GM12872 (cell line): ENCODE measurements around the gene PNLIPRP2.

ENCODE experiments used
- TF ChIP-seq, protein P1 (sequence below): IDR thresholded peaks from 3 replicates; pipeline ENCODE4 v1.5.1; 2011; ENCODE audit warnings: low read depth, mild to moderate bottlenecking, low read length, moderate library complexity; ENCODE audit not compliant: insufficient read depth

Gene PNLIPRP2

DNA sequence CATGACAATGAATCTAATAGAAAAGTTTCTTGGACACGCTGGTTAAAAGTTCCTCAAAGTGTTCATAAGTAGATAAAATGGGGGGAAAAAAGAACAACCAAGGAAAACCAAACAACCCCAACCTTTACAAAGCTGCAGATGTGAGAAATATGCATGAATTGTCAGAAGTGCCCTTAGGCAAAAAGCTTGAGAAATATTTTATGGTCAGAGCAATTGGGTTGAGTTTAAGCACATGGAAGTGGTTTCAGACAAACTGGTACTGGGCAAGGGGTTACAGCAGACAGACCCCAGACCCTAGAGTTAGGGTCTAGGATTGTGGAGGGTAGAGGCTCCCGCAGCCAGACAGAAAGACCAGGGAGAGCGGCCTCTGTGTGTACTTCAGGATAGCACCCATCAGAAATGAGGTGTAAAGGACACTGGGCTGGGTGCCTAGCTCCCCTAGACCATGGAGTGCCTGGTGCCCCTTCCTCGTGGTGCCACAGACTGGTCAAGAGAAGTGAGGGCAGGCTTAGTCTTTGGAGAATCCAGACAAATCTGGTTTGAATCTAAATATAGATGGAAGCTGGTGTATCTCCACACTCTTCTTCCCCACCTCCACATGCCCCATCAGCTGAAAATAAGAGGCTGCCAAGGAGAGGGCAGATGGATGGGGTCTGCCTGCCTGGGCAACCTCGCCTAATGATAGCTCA lies 37.3 kb downstream of the PNLIPRP2 start:
- TF ChIP-seq, protein P1, sequence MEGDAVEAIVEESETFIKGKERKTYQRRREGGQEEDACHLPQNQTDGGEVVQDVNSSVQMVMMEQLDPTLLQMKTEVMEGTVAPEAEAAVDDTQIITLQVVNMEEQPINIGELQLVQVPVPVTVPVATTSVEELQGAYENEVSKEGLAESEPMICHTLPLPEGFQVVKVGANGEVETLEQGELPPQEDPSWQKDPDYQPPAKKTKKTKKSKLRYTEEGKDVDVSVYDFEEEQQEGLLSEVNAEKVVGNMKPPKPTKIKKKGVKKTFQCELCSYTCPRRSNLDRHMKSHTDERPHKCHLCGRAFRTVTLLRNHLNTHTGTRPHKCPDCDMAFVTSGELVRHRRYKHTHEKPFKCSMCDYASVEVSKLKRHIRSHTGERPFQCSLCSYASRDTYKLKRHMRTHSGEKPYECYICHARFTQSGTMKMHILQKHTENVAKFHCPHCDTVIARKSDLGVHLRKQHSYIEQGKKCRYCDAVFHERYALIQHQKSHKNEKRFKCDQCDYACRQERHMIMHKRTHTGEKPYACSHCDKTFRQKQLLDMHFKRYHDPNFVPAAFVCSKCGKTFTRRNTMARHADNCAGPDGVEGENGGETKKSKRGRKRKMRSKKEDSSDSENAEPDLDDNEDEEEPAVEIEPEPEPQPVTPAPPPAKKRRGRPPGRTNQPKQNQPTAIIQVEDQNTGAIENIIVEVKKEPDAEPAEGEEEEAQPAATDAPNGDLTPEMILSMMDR, result no peak

GRCh38 chr10:116659049-116659670 lies 38.4 kb downstream of the PNLIPRP2 start:
- TF ChIP-seq, protein P1, result no peak

DNA sequence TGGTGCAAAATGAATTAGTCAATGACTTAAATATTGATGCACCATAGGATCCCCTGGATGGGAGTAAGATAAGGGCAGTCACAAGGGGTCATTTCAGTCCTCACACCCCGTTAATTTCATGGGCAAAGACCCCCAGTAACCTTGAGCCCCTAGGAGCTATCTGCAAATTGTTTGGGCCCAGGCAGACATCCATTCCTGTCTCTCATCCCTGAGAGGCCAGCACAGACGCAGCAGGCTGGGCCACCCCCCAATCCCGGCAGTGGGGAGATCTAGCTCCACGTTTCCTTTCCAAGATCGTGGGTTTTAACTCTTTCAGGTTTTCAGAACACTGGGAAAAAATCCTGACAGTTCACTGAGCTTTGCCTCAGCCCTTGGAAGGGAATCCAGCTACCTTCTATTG lies 40.1 kb downstream of the PNLIPRP2 start:
- TF ChIP-seq, protein P1, result no peak

- TF ChIP-seq, protein P1, result no peak
Observed at GRCh38 chr10:116663342-116663741, 42.6 kb downstream of the PNLIPRP2 start.

DNA sequence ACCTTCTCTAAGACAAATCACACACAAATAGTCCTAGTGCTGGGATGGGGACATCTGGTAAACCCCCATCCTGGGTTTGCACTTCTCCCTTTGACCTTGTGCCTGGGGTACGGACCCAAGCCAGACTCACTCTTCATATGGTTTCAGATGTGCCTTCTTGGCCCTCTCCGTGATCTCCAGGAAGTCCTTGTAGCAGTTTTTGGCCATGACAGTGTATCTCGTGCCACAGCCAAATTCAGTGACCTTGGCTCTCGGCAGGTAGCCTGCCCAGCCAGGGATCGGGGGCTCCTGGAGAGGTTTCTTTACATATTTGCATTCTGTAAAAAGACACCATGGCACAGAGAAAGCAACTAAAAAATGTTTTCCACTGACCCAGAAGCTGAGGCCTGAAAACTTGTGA lies 43.9 kb downstream of the PNLIPRP2 start:
- TF ChIP-seq, protein P1, result no peak

DNA sequence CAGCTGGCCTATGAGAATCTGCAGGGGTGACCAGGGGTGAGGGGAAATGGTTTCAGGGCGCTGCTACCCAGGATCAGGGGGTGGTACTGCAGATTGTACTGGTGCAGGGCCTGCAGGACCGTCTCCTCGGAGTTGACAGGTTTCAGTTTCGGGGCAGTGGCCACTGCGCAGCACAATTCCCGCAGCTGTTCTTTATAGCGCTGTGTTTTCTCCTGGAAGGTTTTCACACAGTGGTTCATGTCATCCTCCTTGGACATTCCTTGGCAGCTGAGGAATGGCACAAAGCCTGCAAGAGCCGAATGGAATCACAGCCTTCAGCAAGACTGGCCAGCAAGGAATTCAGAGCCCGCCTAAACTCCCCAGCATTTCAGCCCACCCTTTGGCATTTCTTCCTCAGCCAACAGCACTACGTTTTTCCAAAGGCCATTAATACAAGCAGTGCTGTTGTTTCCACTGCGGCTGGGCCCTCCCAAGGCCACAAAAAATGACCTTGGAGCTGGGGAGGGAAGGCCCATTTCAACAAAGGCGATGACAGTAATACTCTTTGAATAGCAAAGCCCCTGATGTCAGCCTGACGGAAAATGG lies 44.9 kb downstream of the PNLIPRP2 start:
- TF ChIP-seq, protein P1, result no peak

GRCh38 chr10:116667484-116667883 lies 46.7 kb downstream of the PNLIPRP2 start:
- TF ChIP-seq, protein P1, result no peak
